A172 (cell line): ENCODE measurements around the gene CD58. TPM values are rescaled to one million over a fixed set of nuclear protein-coding genes. Genes with fewer than 3 reads are reported as not detected.
A peak's percentile ranks its signal among the peaks of the same experiment; 100 is the strongest.
"Not testable (repeated sequence)": the region's sequence is repeated elsewhere in the genome, so short reads cannot be mapped to it uniquely, and the experiment has no call there.

Experiments used
- DNase-seq: peaks from one replicate; pipeline ENCODE4 v3.0.0-alpha.2; 2015; ENCODE audit warnings: low spot score
- total RNA-seq: library from RNA; depleted of rRNA; stranded (reverse); fragments of >200 nt; shearing (Covaris generic); gene quantifications from 2 replicates; pipeline ENCODE4 v1.2.3, GENCODE V29; 2014

Gene CD58
- total RNA-seq, 1 experiment from 2014 or later: 42.4 TPM

GRCh38 chr1:116593401-116593800 is 22.6 kb upstream of the CD58 start:
- DNase-seq: not testable (repeated sequence)

GRCh38 chr1:116591951-116592605 is 21.3 kb upstream of the CD58 start:
- not testable (repeated sequence) for DNase-seq

GRCh38 chr1:116591006-116591950 is 20.5 kb upstream of the CD58 start:
- DNase-seq: not testable (repeated sequence)

- not testable (repeated sequence) for DNase-seq
These were observed 19.7 kb upstream of the CD58 start for GRCh38 chr1:116590359-116591005.

- peak; percentile 36 for DNase-seq
These were observed 18.4 kb upstream of the CD58 start for GRCh38 chr1:116589101-116589735.

- no peak for DNase-seq
These were observed 16.8 kb upstream of the CD58 start for GRCh38 chr1:116587501-116588227.

GRCh38 chr1:116586741-116587143 is 15.9 kb upstream of the CD58 start:
- DNase-seq: no peak

- no peak for DNase-seq
These were observed 15.1 kb upstream of the CD58 start for GRCh38 chr1:116585886-116586285.

- no peak for DNase-seq
These were observed 10.6 kb upstream of the CD58 start for GRCh38 chr1:116581323-116581885.

- no peak for DNase-seq
These were observed 9.9 kb upstream of the CD58 start for GRCh38 chr1:116580446-116581322.

- no peak for DNase-seq
These were observed 8.5 kb upstream of the CD58 start for GRCh38 chr1:116579259-116579875.

GRCh38 chr1:116578581-116578980 is 7.8 kb upstream of the CD58 start:
- no peak for DNase-seq

GRCh38 chr1:116577759-116578314 is 7.0 kb upstream of the CD58 start:
- DNase-seq: no peak

- peak; percentile 53 for DNase-seq
These were observed 3.9 kb upstream of the CD58 start for GRCh38 chr1:116574581-116575291.

- peak; percentile 24 for DNase-seq
These were observed 2.7 kb upstream of the CD58 start for GRCh38 chr1:116573431-116574095.

- DNase-seq: no peak
These were observed 2.1 kb upstream of the CD58 start for GRCh38 chr1:116572771-116573430.

GRCh38 chr1:116572099-116572498 is 1.3 kb upstream of the CD58 start:
- DNase-seq: no peak
